PC-3 (cell line): ENCODE data around the gene PRR20G.

Source experiments
- CTCF ChIP-seq: fragments of 300-600 bp; sonication (generic); conservative IDR thresholded peaks from 2 replicates; pipeline ENCODE4 v1.5.1; 2017; ENCODE audit warnings: antibody characterized with exemption, low read depth, mild to moderate bottlenecking, low read length
- EZH2 ChIP-seq: fragments of 300-600 bp; sonication (generic); IDR thresholded peaks from one replicate; pipeline ENCODE4 v1.6.1; 2017; ENCODE audit warnings: antibody characterized with exemption, mild to moderate bottlenecking, low read length; ENCODE audit not compliant: unreplicated experiment
- EZH2phosphoT487 ChIP-seq: fragments of 300-600 bp; sonication (generic); IDR thresholded peaks from 2 replicates; pipeline ENCODE4 v1.6.1; 2018; ENCODE audit warnings: mild to moderate bottlenecking, antibody characterized with exemption, low read length, borderline replicate concordance

- TF ChIP-seq CTCF (no peak), EZH2 (no peak), EZH2phosphoT487 (no peak)
Measured at GRCh38 chr3:127296166-127296565, 8.3 kb upstream of the PRR20G start.
